Loucy (cell line): ENCODE measurements around the gene GAN.

Experiments
- H2AFZ ChIP-seq: fragments of 200-600 bp; sonication (generic); 2 replicates; pipeline ENCODE4 v1.6.0; 2016; ENCODE audit warnings: antibody characterized with exemption, mild to moderate bottlenecking, low read length, moderate library complexity
- H3F3A ChIP-seq: fragments of 200-600 bp; 2 replicates; pipeline ENCODE4 v1.6.0; 2016; ENCODE audit warnings: antibody characterized with exemption, low read depth, mild to moderate bottlenecking
- H3K27me3 ChIP-seq: fragments of 200-600 bp; sonication (generic); 2 replicates; pipeline ENCODE4 v1.6.1; 2014; ENCODE audit warnings: low read length, mild to moderate bottlenecking; ENCODE audit not compliant: insufficient read depth, poor library complexity, severe bottlenecking
- H3K36me3 ChIP-seq: fragments of 200-600 bp; sonication (generic); 2 replicates; pipeline ENCODE4 v1.6.1; 2016; ENCODE audit warnings: low read length; ENCODE audit not compliant: insufficient read depth
- H3K4me1 ChIP-seq: fragments of 200-600 bp; sonication (generic); 2 replicates; pipeline ENCODE4 v1.5.1; 2014; ENCODE audit warnings: low read length, mild to moderate bottlenecking; ENCODE audit not compliant: insufficient read depth, poor library complexity, severe bottlenecking
- H3K4me2 ChIP-seq: fragments of 200-600 bp; sonication (generic); 2 replicates; pipeline ENCODE4 v1.6.0; 2014; ENCODE audit warnings: antibody characterized with exemption, low read length, low read depth, mild to moderate bottlenecking; ENCODE audit not compliant: poor library complexity, severe bottlenecking
- H3K4me3 ChIP-seq: fragments of 200-600 bp; sonication (generic); 2 replicates; pipeline ENCODE4 v1.5.1; 2014; ENCODE audit warnings: low read length, mild to moderate bottlenecking, mixed read lengths; ENCODE audit not compliant: poor library complexity, severe bottlenecking
- H3K79me2 ChIP-seq: fragments of 200-600 bp; sonication (generic); 2 replicates; pipeline ENCODE4 v1.6.1; 2014; ENCODE audit warnings: low read length; ENCODE audit not compliant: insufficient read depth
- H3K9ac ChIP-seq: fragments of 200-600 bp; sonication (generic); 2 replicates; pipeline ENCODE4 v1.6.0; 2014; ENCODE audit warnings: mild to moderate bottlenecking, low read depth, low read length, moderate library complexity; ENCODE audit not compliant: poor library complexity, severe bottlenecking
- H3K9me2 ChIP-seq: fragments of 200-600 bp; sonication (generic); replicated peaks from 2 replicates; pipeline ENCODE4 v1.6.1; 2016; ENCODE audit warnings: low read depth, low read length, mixed read lengths
- H3K9me3 ChIP-seq: fragments of 200-600 bp; sonication (generic); 2 replicates; pipeline ENCODE4 v1.6.1; 2014; ENCODE audit warnings: mild to moderate bottlenecking, antibody characterized with exemption, low read length, low read depth; ENCODE audit not compliant: insufficient read depth
- H4K20me1 ChIP-seq: fragments of 200-600 bp; sonication (generic); 2 replicates; pipeline ENCODE4 v1.6.0; 2014; ENCODE audit warnings: antibody characterized with exemption, low read length, mild to moderate bottlenecking; ENCODE audit not compliant: insufficient read depth, poor library complexity, severe bottlenecking
- CTCF ChIP-seq: fragments of 200-600 bp; sonication (generic); conservative IDR thresholded peaks from 2 replicates; pipeline ENCODE4 v1.5.1; 2014; ENCODE audit warnings: mild to moderate bottlenecking, antibody characterized with exemption, low read length
- EZH2phosphoT487 ChIP-seq: fragments of 200-600 bp; IDR thresholded peaks from 2 replicates; pipeline ENCODE4 v1.6.1; 2018; ENCODE audit warnings: antibody characterized with exemption, mild to moderate bottlenecking, moderate library complexity, borderline replicate concordance

GAN gene

DNA sequence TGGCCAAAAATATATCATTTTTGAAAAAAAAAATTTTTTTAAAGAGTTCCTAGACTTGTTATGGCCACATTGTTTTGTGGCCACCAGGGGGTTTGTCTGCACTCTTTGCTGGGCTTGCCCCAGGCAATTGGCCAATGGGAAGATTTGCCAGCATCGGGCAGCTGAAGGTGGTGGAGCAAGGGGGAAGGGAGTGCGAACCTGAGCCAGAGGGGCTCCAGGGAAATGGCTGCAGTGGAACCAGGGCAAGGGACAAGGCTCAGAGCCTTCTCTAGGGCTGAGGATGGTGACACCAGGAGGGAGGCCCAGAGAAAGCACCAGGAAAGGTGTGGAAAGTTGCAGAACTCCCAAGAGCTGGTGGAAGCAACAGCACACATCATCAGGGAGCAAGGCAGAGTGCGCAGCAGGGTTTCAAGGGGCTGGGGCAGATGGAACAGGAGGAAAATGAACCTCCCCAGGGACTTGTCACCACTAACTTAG is 114.3 kb downstream of the GAN start:
- H2AFZ ChIP-seq = peak overlapping the region; percentile 71
- no peak overlapping the region for H3K4me2 ChIP-seq
- no peak overlapping the region for H3K4me3 ChIP-seq
- TF ChIP-seq EZH2phosphoT487 (no peak), CTCF (peak; percentile 66)
- no peaks in the 10 kb centered on the region for H3K36me3 ChIP-seq
- no peaks in the 10 kb centered on the region for H3K9me3 ChIP-seq
- no peaks in the 10 kb centered on the region for H3K79me2 ChIP-seq
- peaks cover 6% of the 10 kb centered on the region for H3K4me1 ChIP-seq
- no peaks in the 10 kb centered on the region for H3K27me3 ChIP-seq
- H3K9me2 ChIP-seq = no peaks in the 10 kb centered on the region
- no peaks in the 10 kb centered on the region for H3F3A ChIP-seq
- H4K20me1 ChIP-seq = no peaks in the 10 kb centered on the region
- H3K9ac ChIP-seq = no peak overlapping the region

DNA sequence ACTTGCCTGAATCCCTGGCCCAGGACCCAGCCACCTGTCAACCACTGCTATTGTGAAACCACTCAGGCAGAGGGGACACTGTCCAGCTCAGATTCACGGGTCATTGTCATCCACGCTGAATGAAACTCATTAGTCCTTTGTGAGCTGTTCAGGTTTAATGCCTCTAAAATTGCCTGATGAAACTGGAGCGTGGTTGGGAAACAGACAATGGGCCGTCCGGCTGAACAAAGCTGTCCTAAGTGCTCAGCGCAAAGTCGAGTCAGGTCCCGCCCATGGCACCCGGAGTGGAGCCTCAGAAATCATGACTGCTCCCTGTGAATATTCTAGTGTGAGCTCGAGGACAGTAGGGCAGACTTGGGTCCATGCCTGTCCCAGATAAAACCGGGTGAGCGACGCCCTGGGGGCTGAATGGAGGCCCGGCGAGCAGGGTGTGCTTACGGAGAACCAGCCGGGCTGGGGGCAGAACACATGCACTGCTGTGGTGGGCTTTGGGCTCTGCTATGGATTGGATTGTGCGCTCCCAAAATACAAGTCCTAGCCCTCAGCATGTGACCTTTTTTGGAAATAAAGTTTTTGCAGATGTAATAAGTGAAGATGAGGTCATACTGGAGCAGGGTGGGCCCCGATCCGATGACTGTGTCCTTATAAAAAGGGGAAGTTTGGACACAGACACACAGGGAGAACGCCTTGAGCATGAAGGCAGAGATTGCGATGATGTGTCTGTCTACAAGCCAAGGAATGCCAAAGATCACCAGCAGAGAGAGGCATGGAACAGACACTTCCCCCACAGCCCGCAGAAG is 117.0 kb downstream of the GAN start:
- Histone ChIP-seq H3K9me3 (no peaks in the 10 kb centered on the region), H2AFZ (no peak overlapping the region), H4K20me1 (no peaks in the 10 kb centered on the region), H3K9me2 (no peaks in the 10 kb centered on the region), H3K36me3 (no peaks in the 10 kb centered on the region), H3K4me1 (no peaks in the 10 kb centered on the region), H3K9ac (no peak overlapping the region), H3K4me2 (no peak overlapping the region), H3K27me3 (no peaks in the 10 kb centered on the region), H3K79me2 (no peaks in the 10 kb centered on the region), H3F3A (no peaks in the 10 kb centered on the region), H3K4me3 (no peak overlapping the region)
- TF ChIP-seq CTCF (no peak), EZH2phosphoT487 (no peak)

GRCh38 chr16:81432937-81433557 is 118.3 kb downstream of the GAN start:
- no peak overlapping the region for H3K4me2 ChIP-seq
- H4K20me1 ChIP-seq = no peaks in the 10 kb centered on the region
- no peaks in the 10 kb centered on the region for H3K4me1 ChIP-seq
- H3K9ac ChIP-seq = no peak overlapping the region
- no peaks in the 10 kb centered on the region for H3F3A ChIP-seq
- H3K36me3 ChIP-seq = no peaks in the 10 kb centered on the region
- no peaks in the 10 kb centered on the region for H3K79me2 ChIP-seq
- TF ChIP-seq CTCF (no peak), EZH2phosphoT487 (no peak)
- H3K27me3 ChIP-seq = no peaks in the 10 kb centered on the region
- H2AFZ ChIP-seq = no peak overlapping the region
- H3K9me3 ChIP-seq = no peaks in the 10 kb centered on the region
- H3K9me2 ChIP-seq = no peaks in the 10 kb centered on the region
- H3K4me3 ChIP-seq = no peak overlapping the region
